Measurements from ENCODE around the gene RABGAP1L.

GRCh38 chr1:174988539-174988938 lies 829.2 kb downstream of the RABGAP1L start:
- TF ChIP-seq POLR2A (IDR thresholded peaks at IDR 0.05; ENCODE audit: low read depth, low read length) (no peak), TAF1 (IDR thresholded peaks at IDR 0.05; ENCODE audit: borderline replicate concordance, low read depth, low read length) (no peak), POLR2AphosphoS5 (IDR thresholded peaks at IDR 0.05; ENCODE audit: low read depth, low read length) (no peak)

Measured in GM12892 (cell line).